ENCODE results near the gene SULT1A4. TPM values are rescaled to one million over a fixed set of nuclear protein-coding genes. Genes with fewer than 3 reads are reported as not detected.

The SULT1A4 gene

Small RNA genes within 50 kb of the gene (small RNA-seq; reads per million reads assigned to genes)
- gene AC133555.2 (ENCODE audit: insufficient read depth) = not detected
